HG02610 (cell line): ENCODE measurements around the gene STX17.

Experiments
- ATAC-seq: cut with Tn5 transposase; IDR thresholded peaks from one replicate; pipeline ENCODE4 v1.9.1; 2021; ENCODE audit warnings: mild to moderate bottlenecking, moderate library complexity; ENCODE audit not compliant: unreplicated experiment

STX17 gene

GRCh38 chr9:99905833-99906402, 536 bp upstream of the STX17 start:
- no peak for ATAC-seq

- no peak for ATAC-seq
Observed at GRCh38 chr9:99907208-99907532, 716 bp downstream of the STX17 start.

- no peak for ATAC-seq
Observed at GRCh38 chr9:99911600-99911999, 5.1 kb downstream of the STX17 start.

GRCh38 chr9:99916650-99917049, 10.2 kb downstream of the STX17 start:
- ATAC-seq: no peak

- no peak for ATAC-seq
Observed at GRCh38 chr9:99918134-99918533, 11.7 kb downstream of the STX17 start.

- ATAC-seq: no peak
Observed at GRCh38 chr9:99919930-99920329, 13.5 kb downstream of the STX17 start.

GRCh38 chr9:99921875-99922710, 15.6 kb downstream of the STX17 start:
- ATAC-seq: no peak

GRCh38 chr9:99922711-99923030, 16.2 kb downstream of the STX17 start:
- ATAC-seq: no peak

- ATAC-seq: no peak
Observed at GRCh38 chr9:99925541-99925940, 19.1 kb downstream of the STX17 start.

- no peak for ATAC-seq
Observed at GRCh38 chr9:99929652-99930051, 23.2 kb downstream of the STX17 start.

GRCh38 chr9:99931155-99931840, 24.8 kb downstream of the STX17 start:
- no peak for ATAC-seq

GRCh38 chr9:99936947-99937587, 30.6 kb downstream of the STX17 start:
- no peak for ATAC-seq

- no peak for ATAC-seq
Observed at GRCh38 chr9:99947395-99947794, 40.9 kb downstream of the STX17 start.

GRCh38 chr9:99948482-99948881, 42.0 kb downstream of the STX17 start:
- no peak for ATAC-seq

- no peak for ATAC-seq
Observed at GRCh38 chr9:99948896-99949295, 42.4 kb downstream of the STX17 start.

- peak; percentile 74 for ATAC-seq
Observed at GRCh38 chr9:99953861-99954507, 47.5 kb downstream of the STX17 start.

GRCh38 chr9:99954819-99955218, 48.4 kb downstream of the STX17 start:
- ATAC-seq: peak; percentile 78

GRCh38 chr9:99955606-99956005, 49.2 kb downstream of the STX17 start:
- ATAC-seq: no peak

- ATAC-seq: no peak
Observed at GRCh38 chr9:99962680-99963261, 56.3 kb downstream of the STX17 start.

- no peak for ATAC-seq
Observed at GRCh38 chr9:99964336-99964735, 57.9 kb downstream of the STX17 start.

GRCh38 chr9:99966001-99966400, 59.5 kb downstream of the STX17 start:
- no peak for ATAC-seq
